ENCODE results near the gene DDR2. TPM values are rescaled to one million over a fixed set of nuclear protein-coding genes. Genes with fewer than 3 reads are reported as not detected.

Gene DDR2
- total and polyA plus RNA-seq, 8 donors, result 6.8 to 117 (median 34.1) TPM

DNA sequence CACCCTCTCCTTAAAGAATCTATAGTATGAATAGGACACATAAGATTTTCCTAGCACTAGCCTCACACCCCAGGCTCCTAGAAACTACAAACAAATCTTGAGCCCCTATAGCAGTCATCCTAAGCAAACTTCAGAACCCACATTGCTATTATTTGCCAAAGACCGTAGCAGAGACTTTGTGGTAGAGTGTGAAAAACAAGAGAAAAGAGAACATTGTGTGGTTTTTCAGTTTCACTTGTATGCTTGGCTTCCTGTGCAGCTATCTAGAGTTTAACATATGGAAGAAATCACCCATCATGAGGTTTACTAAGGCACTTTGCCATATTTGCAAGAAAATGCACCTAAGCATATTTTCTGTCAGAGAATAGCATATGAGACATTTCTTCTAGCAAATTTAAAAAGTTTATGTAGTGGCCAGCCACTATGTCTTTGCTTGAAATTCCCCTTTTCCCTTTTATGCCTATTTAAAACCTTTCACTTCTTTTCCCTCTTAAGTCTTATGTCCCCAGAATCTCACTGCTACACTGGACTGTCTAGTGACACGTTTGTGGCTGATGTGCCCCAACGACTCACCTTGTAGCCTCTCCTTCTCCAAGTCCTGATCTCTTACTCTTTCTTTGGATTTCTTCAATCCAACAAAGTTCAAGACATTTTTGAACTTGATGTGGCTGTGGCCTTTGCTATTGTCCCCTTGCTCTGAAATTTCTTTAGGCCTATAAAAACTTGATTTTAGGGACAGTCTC lies 203.1 kb downstream of the DDR2 start:
- Histone ChIP-seq H3K36me3 (no peaks in the 10 kb centered on the region), H3K4me3 (no peak overlapping the region), H3K27me3 (no peaks in the 10 kb centered on the region), H3K9me3 (peaks cover 3 to 17% (median 11%) of the 10 kb centered on the region in 4 donors), H3K4me1 (no peaks in the 10 kb centered on the region), H3K27ac (no peak overlapping the region)
- intact Hi-C loops (cut with DNase I; ENCODE audit: low total_unique reads), result no loop called here
- no peak for DNase-seq
- 50 to 62% (median 59%) methylated on average over 3 of the region's 3 CpGs for WGBS, 5 donors
- TF ChIP-seq POLR2AphosphoS5 (IDR thresholded peaks at IDR 0.05), result no peak
- TF ChIP-seq, protein P1, sequence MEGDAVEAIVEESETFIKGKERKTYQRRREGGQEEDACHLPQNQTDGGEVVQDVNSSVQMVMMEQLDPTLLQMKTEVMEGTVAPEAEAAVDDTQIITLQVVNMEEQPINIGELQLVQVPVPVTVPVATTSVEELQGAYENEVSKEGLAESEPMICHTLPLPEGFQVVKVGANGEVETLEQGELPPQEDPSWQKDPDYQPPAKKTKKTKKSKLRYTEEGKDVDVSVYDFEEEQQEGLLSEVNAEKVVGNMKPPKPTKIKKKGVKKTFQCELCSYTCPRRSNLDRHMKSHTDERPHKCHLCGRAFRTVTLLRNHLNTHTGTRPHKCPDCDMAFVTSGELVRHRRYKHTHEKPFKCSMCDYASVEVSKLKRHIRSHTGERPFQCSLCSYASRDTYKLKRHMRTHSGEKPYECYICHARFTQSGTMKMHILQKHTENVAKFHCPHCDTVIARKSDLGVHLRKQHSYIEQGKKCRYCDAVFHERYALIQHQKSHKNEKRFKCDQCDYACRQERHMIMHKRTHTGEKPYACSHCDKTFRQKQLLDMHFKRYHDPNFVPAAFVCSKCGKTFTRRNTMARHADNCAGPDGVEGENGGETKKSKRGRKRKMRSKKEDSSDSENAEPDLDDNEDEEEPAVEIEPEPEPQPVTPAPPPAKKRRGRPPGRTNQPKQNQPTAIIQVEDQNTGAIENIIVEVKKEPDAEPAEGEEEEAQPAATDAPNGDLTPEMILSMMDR (IDR thresholded peaks at IDR 0.05), result no peak
- TF ChIP-seq EP300 (IDR thresholded peaks at IDR 0.05), result no peak

Small RNA genes lying within 50 kb of the gene (small RNA-seq; reads per million reads assigned to genes)
- gene RN7SL861P, result 0 reads per million in 4 donors

Other genes with a start within 250 kb of the DDR2 start
- gene SH2D1B, start 220.3 kb upstream of the DDR2 start, total RNA-seq, result under 1 TPM in 1 of 5 donors, not detected in 4; 0.73 TPM
- under 1 TPM in 1 of 3 donors, not detected in 2; 0.33 TPM for gene SH2D1B, start 220.3 kb upstream of the DDR2 start, polyA plus RNA-seq
- gene UHMK1, start 134.6 kb upstream of the DDR2 start, total RNA-seq, result 10 to 100 TPM in 4 of 5 donors, 1 to 10 TPM in 1; 2.9 to 80.6 (median 33.3) TPM
- 10 to 100 TPM in 2 of 3 donors, 1 to 10 TPM in 1; 7.9 to 12.8 (median 11.8) TPM for gene UHMK1, start 134.6 kb upstream of the DDR2 start, polyA plus RNA-seq
- 100 to 1,000 TPM in 2 of 5 donors, 10 to 100 TPM in 3; 16.5 to 184 (median 58.1) TPM for gene UAP1, start 70.7 kb upstream of the DDR2 start, total RNA-seq
- gene UAP1, start 70.7 kb upstream of the DDR2 start, polyA plus RNA-seq, result 100 to 1,000 TPM in 1 of 3 donors, 10 to 100 TPM in 2; 39.5 to 123 (median 58.8) TPM
- 10 to 100 TPM in 3 of 5 donors, 1 to 10 TPM in 2; 2.3 to 75.9 (median 30.8) TPM for gene HSD17B7, start 158.2 kb downstream of the DDR2 start, total RNA-seq
- gene HSD17B7, start 158.2 kb downstream of the DDR2 start, polyA plus RNA-seq, result 10 to 100 TPM in 2 of 3 donors, 1 to 10 TPM in 1; 6.5 to 12.1 (median 11.8) TPM
- gene CCDC190, start 228.7 kb downstream of the DDR2 start, total RNA-seq, result under 1 TPM in 1 of 5 donors, not detected in 4; 0.92 TPM
- 1 to 10 TPM in 1 of 3 donors, not detected in 2; 2.4 TPM for gene CCDC190, start 228.7 kb downstream of the DDR2 start, polyA plus RNA-seq